SK-N-SH treated with all-trans-retinoic acid at 6 μM for 48 hours (cell line): Measurements from ENCODE around the gene KREMEN1.
A peak's percentile ranks its signal among the peaks of the same experiment; 100 is the strongest.

ENCODE experiments used
- ATAC-seq: fragments of 200-7000 bp; cut with Tn5 transposase; 3 replicates; pipeline ENCODE4 v1.9.1; 2020; ENCODE audit warnings: mild to moderate bottlenecking, moderate library complexity
- ARNTL ChIP-seq: fragments of 450-650 bp; formaldehyde crosslinking; IDR thresholded peaks from 2 replicates; pipeline ENCODE4 v1.5.0; 2020; ENCODE audit warnings: low read depth, mild to moderate bottlenecking, moderate library complexity, borderline replicate concordance
- BACH2 ChIP-seq: fragments of 250-450 bp; sonication (Bioruptor Pico); IDR thresholded peaks from 2 replicates; pipeline ENCODE4 v1.9.0; 2021; ENCODE audit warnings: mild to moderate bottlenecking, borderline replicate concordance
- CREB5 ChIP-seq: fragments of 250-450 bp; sonication (Bioruptor Pico); IDR thresholded peaks from 2 replicates; pipeline ENCODE4 v1.5.1; 2020; ENCODE audit warnings: low read depth, mild to moderate bottlenecking, moderate library complexity
- CSDC2 ChIP-seq: fragments of 250-450 bp; sonication (Bioruptor Pico); IDR thresholded peaks from 2 replicates; pipeline ENCODE4 v1.5.0; 2020; ENCODE audit warnings: mild to moderate bottlenecking, moderate library complexity
- CSRNP3 ChIP-seq: fragments of 250-450 bp; sonication (Bioruptor Pico); IDR thresholded peaks from 2 replicates; pipeline ENCODE4 v1.5.1; 2021; ENCODE audit warnings: mild to moderate bottlenecking, moderate library complexity
- ESRRG ChIP-seq: fragments of 250-450 bp; sonication (Bioruptor Pico); IDR thresholded peaks from 2 replicates; pipeline ENCODE4 v1.6.1; 2021; ENCODE audit warnings: mild to moderate bottlenecking
- OSR1 ChIP-seq: fragments of 250-450 bp; sonication (Bioruptor Pico); IDR thresholded peaks from 2 replicates; pipeline ENCODE4 v1.8.0; 2022; ENCODE audit warnings: moderate library complexity, mild to moderate bottlenecking, inconsistent platforms
- PATZ1 ChIP-seq: fragments of 250-450 bp; sonication (Bioruptor Pico); IDR thresholded peaks from 2 replicates; pipeline ENCODE4 v1.8.0; 2020; ENCODE audit warnings: mild to moderate bottlenecking, moderate library complexity, borderline replicate concordance
- POU6F1 ChIP-seq: fragments of 250-450 bp; sonication (Bioruptor Pico); IDR thresholded peaks from 2 replicates; pipeline ENCODE4 v1.8.0; 2021; ENCODE audit warnings: low read depth, mild to moderate bottlenecking, moderate library complexity, borderline replicate concordance
- RARB ChIP-seq: fragments of 250-450 bp; sonication (Bioruptor Pico); IDR thresholded peaks from 2 replicates; pipeline ENCODE4 v1.8.0; 2021; ENCODE audit warnings: mild to moderate bottlenecking, moderate library complexity
- TCF4 ChIP-seq: fragments of 250-450 bp; sonication (Bioruptor Pico); IDR thresholded peaks from 2 replicates; pipeline ENCODE4 v1.8.0; 2021; ENCODE audit warnings: mild to moderate bottlenecking, moderate library complexity, borderline replicate concordance
- TOX ChIP-seq: fragments of 250-450 bp; sonication (Bioruptor Pico); IDR thresholded peaks from 2 replicates; pipeline ENCODE4 v1.8.0; 2021; ENCODE audit warnings: mild to moderate bottlenecking, moderate library complexity, borderline replicate concordance
- TSHZ2 ChIP-seq: fragments of 250-450 bp; sonication (Bioruptor Pico); IDR thresholded peaks from 2 replicates; pipeline ENCODE4 v1.5.0; 2020; ENCODE audit warnings: mild to moderate bottlenecking, moderate library complexity
- ZC3H10 ChIP-seq: fragments of 250-450 bp; sonication (Bioruptor Pico); IDR thresholded peaks from 2 replicates; pipeline ENCODE4 v1.5.1; 2021; ENCODE audit warnings: mild to moderate bottlenecking, moderate library complexity
- ZFP3 ChIP-seq: fragments of 250-450 bp; sonication (Bioruptor Pico); IDR thresholded peaks from 2 replicates; pipeline ENCODE4 v1.5.0; 2020; ENCODE audit warnings: mild to moderate bottlenecking, moderate library complexity
- ZFP30 ChIP-seq: fragments of 450-650 bp; formaldehyde crosslinking; IDR thresholded peaks from 2 replicates; pipeline ENCODE4 v1.5.0; 2022; ENCODE audit warnings: mild to moderate bottlenecking, moderate library complexity
- ZNF565 ChIP-seq: fragments of 450-650 bp; formaldehyde crosslinking; conservative IDR thresholded peaks from 2 replicates; pipeline ENCODE4 v1.5.0; 2020; ENCODE audit warnings: low read depth, mild to moderate bottlenecking, moderate library complexity
- ZNF70 ChIP-seq: fragments of 450-650 bp; formaldehyde crosslinking; IDR thresholded peaks from 2 replicates; pipeline ENCODE4 v1.5.0; 2020; ENCODE audit warnings: mild to moderate bottlenecking, moderate library complexity
- ZNF8 ChIP-seq: fragments of 450-650 bp; formaldehyde crosslinking; IDR thresholded peaks from 2 replicates; pipeline ENCODE4 v1.5.0; 2020; ENCODE audit warnings: mild to moderate bottlenecking, moderate library complexity

Gene KREMEN1

GRCh38 chr22:29030016-29030617 is 42.7 kb upstream of the KREMEN1 start:
- ATAC-seq: peak; percentile 9

More at GRCh38 chr22:29030016-29030617, 42.7 kb upstream of the KREMEN1 start:
- no peak for TF ChIP-seq ARNTL
- no peak for TF ChIP-seq TOX (CRISPR knock-in tag)
- TF ChIP-seq OSR1 (CRISPR knock-in tag): no peak
- no peak for TF ChIP-seq PATZ1 (CRISPR knock-in tag)
- TF ChIP-seq POU6F1 (CRISPR knock-in tag): no peak
- no peak for TF ChIP-seq BACH2
- TF ChIP-seq ZFP30: no peak
- TF ChIP-seq ZNF70 (CRISPR knock-in tag): no peak
- no peak for TF ChIP-seq CSDC2
- no peak for TF ChIP-seq ZNF8 (CRISPR knock-in tag)
- no peak for TF ChIP-seq CSRNP3
- TF ChIP-seq TSHZ2 (CRISPR knock-in tag): no peak
- no peak for TF ChIP-seq ESRRG
- no peak for TF ChIP-seq ZC3H10
- no peak for TF ChIP-seq CREB5
- no peak for TF ChIP-seq TCF4 (CRISPR knock-in tag)
- no peak for TF ChIP-seq ZNF565
- no peak for TF ChIP-seq RARB (CRISPR knock-in tag)
- no peak for TF ChIP-seq ZFP3 (CRISPR knock-in tag)
